Panc1 (cell line): ENCODE data around the gene CEP68. TPM values are rescaled to one million over a fixed set of nuclear protein-coding genes. Genes with fewer than 3 reads are reported as not detected.

ENCODE experiments used
- ATAC-seq: fragments of 200-7000 bp; cut with Tn5 transposase; 2 replicates; pipeline ENCODE4 v1.9.1; 2020; ENCODE audit warnings: mild to moderate bottlenecking, moderate library complexity
- BruUV-seq: library from RNA; stranded (reverse); fragments of 400-500 nt; replicated peaks from 2 replicates; lab custom pipeline; 2021; lab: Mats Ljungman, UMichigan
- CTCF ChIA-PET: fragments of 300-600 bp; sonication (Branson Sonifier 250); formaldehyde crosslinking; loops from one replicate; lab custom pipeline; 2022; ENCODE audit warnings: antibody characterized with exemption; lab: Charles Lee
- POLR2A ChIA-PET: fragments of 300-600 bp; sonication (Branson Sonifier 250); formaldehyde crosslinking; loops from one replicate; lab custom pipeline; 2022; ENCODE audit warnings: antibody characterized with exemption; lab: Charles Lee
- DNase-seq: peaks from one replicate; pipeline ENCODE4 v3.0.0-alpha.2; 2010; ENCODE audit warnings: low read depth, low spot score
- H3K27ac ChIP-seq: 2 replicates; pipeline ENCODE4 v1.5.1; 2011; ENCODE audit warnings: mild to moderate bottlenecking, low read length, inconsistent platforms
- H3K27me3 ChIP-seq: fragments of 200-500 bp; sonication (Bioruptor generic); 2 replicates; pipeline ENCODE4 v1.6.0; 2014; ENCODE audit warnings: low read length, inconsistent platforms; ENCODE audit not compliant: control insufficient read depth, insufficient read depth
- H3K36me3 ChIP-seq: fragments of 200-500 bp; sonication (Bioruptor generic); 2 replicates; pipeline ENCODE4 v1.5.1; 2014; ENCODE audit warnings: inconsistent platforms, mild to moderate bottlenecking, low read length, moderate library complexity; ENCODE audit not compliant: control insufficient read depth, insufficient read depth
- H3K4me1 ChIP-seq: 2 replicates; pipeline ENCODE4 v1.5.1; 2011; ENCODE audit warnings: inconsistent platforms, mild to moderate bottlenecking, low read length, moderate library complexity; ENCODE audit not compliant: control insufficient read depth, insufficient read depth
- H3K4me3 ChIP-seq, 2 experiments: 2 replicates each; pipeline ENCODE4 v1.5.1; 2011 to 2012; ENCODE audit warnings: low read depth in 2 of 2, low read length in 2 of 2, mild to moderate bottlenecking in 2 of 2, inconsistent platforms in 1 of 2, moderate library complexity in 1 of 2
- H3K9me3 ChIP-seq: fragments of 200-500 bp; sonication (Bioruptor generic); 2 replicates; pipeline ENCODE4 v1.5.1; 2014; ENCODE audit warnings: low read depth, mild to moderate bottlenecking, inconsistent platforms, low read length, moderate library complexity; ENCODE audit not compliant: control insufficient read depth, insufficient read depth
- POLR2AphosphoS5 ChIP-seq: IDR thresholded peaks from 2 replicates; pipeline ENCODE4 v1.6.1; 2012; ENCODE audit warnings: mild to moderate bottlenecking, low read depth, low read length, moderate library complexity
- SIN3A ChIP-seq: IDR thresholded peaks from 2 replicates; pipeline ENCODE4 v1.6.1; 2012; ENCODE audit warnings: low read depth, mild to moderate bottlenecking, low read length, moderate library complexity, borderline replicate concordance; ENCODE audit not compliant: insufficient read depth
- TCF7L2 ChIP-seq: IDR thresholded peaks from 2 replicates; pipeline ENCODE4 v1.6.1; 2011; ENCODE audit warnings: mild to moderate bottlenecking, low read depth, low read length, inconsistent platforms
- in situ Hi-C: cut with HindIII; loops from 2 replicates; pipeline ENCODE4 v1.10.0; 2016; ENCODE audit warnings: low sequenced_read_pairs, low pct_unique_long_range_greater_than_20kb
- intact Hi-C: fragments of 100-400 bp; cut with micrococcal nuclease; formaldehyde crosslinking; loops from one replicate; pipeline ENCODE4 v1.10.0; 2022; ENCODE audit not compliant: unreplicated experiment
- total RNA-seq: library from RNA; stranded (reverse); gene quantifications from one replicate; pipeline ENCODE4 v1.2.1, GENCODE V29; 2021; ENCODE audit not compliant: unreplicated experiment
- TF ChIP-seq, protein P1 (sequence below), 2 experiments: IDR thresholded peaks; 2 replicates each; pipeline ENCODE4 v1.6.1; 2011 to 2012; ENCODE audit warnings: low read depth in 2 of 2, control low read depth in 1 of 2, low read length in 1 of 2, mild to moderate bottlenecking in 1 of 2, moderate library complexity in 1 of 2; ENCODE audit not compliant: insufficient read depth in 1 of 2
- TF ChIP-seq, protein P2 (sequence below): fragments of 450-650 bp; IDR thresholded peaks from 2 replicates; pipeline ENCODE4 v1.5.1; 2017; ENCODE audit warnings: mild to moderate bottlenecking

CEP68 gene
- total RNA-seq, 1 experiment from 2014 or later = 13.3 TPM

- Histone ChIP-seq H3K9me3 (no peaks in the 10 kb centered on the region), H3K4me3 (no peak overlapping the region), H3K27ac (no peak overlapping the region), H3K36me3 (peaks cover 4% of the 10 kb centered on the region; the same call in 1 of the 2 replicates), H3K27me3 (no peaks in the 10 kb centered on the region), H3K4me1 (peaks cover 17% of the 10 kb centered on the region)
- BruUV-seq = no TSS peak
- ATAC-seq = no peak
- no peak for DNase-seq
- no peak for TF ChIP-seq SIN3A
- TF ChIP-seq, protein P1, sequence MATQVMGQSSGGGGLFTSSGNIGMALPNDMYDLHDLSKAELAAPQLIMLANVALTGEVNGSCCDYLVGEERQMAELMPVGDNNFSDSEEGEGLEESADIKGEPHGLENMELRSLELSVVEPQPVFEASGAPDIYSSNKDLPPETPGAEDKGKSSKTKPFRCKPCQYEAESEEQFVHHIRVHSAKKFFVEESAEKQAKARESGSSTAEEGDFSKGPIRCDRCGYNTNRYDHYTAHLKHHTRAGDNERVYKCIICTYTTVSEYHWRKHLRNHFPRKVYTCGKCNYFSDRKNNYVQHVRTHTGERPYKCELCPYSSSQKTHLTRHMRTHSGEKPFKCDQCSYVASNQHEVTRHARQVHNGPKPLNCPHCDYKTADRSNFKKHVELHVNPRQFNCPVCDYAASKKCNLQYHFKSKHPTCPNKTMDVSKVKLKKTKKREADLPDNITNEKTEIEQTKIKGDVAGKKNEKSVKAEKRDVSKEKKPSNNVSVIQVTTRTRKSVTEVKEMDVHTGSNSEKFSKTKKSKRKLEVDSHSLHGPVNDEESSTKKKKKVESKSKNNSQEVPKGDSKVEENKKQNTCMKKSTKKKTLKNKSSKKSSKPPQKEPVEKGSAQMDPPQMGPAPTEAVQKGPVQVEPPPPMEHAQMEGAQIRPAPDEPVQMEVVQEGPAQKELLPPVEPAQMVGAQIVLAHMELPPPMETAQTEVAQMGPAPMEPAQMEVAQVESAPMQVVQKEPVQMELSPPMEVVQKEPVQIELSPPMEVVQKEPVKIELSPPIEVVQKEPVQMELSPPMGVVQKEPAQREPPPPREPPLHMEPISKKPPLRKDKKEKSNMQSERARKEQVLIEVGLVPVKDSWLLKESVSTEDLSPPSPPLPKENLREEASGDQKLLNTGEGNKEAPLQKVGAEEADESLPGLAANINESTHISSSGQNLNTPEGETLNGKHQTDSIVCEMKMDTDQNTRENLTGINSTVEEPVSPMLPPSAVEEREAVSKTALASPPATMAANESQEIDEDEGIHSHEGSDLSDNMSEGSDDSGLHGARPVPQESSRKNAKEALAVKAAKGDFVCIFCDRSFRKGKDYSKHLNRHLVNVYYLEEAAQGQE (IDR thresholded peaks at IDR 0.05; ENCODE audit: insufficient read depth in 1 of 2, low read depth in 2 of 2, low read length in 1 of 2) = no peak
- TF ChIP-seq, protein P2, sequence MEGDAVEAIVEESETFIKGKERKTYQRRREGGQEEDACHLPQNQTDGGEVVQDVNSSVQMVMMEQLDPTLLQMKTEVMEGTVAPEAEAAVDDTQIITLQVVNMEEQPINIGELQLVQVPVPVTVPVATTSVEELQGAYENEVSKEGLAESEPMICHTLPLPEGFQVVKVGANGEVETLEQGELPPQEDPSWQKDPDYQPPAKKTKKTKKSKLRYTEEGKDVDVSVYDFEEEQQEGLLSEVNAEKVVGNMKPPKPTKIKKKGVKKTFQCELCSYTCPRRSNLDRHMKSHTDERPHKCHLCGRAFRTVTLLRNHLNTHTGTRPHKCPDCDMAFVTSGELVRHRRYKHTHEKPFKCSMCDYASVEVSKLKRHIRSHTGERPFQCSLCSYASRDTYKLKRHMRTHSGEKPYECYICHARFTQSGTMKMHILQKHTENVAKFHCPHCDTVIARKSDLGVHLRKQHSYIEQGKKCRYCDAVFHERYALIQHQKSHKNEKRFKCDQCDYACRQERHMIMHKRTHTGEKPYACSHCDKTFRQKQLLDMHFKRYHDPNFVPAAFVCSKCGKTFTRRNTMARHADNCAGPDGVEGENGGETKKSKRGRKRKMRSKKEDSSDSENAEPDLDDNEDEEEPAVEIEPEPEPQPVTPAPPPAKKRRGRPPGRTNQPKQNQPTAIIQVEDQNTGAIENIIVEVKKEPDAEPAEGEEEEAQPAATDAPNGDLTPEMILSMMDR = no peak
- in situ Hi-C loops = no loop called here
- ChIA-PET POLR2A (no interaction called here), CTCF (no interaction called here)
- intact Hi-C loops = loop anchor here (5.0 kb wide), 1 partner anchor 113 kb away; no protein-coding TSS in a partner anchor
These were observed 17.8 kb downstream of the CEP68 start for GRCh38 chr2:65073879-65074565.

GRCh38 chr2:65075176-65075575 is 19.0 kb downstream of the CEP68 start:
- H3K36me3 ChIP-seq = peaks cover 4% of the 10 kb centered on the region; the same call in 1 of the 2 replicates

More at GRCh38 chr2:65075176-65075575, 19.0 kb downstream of the CEP68 start:
- CTCF ChIA-PET = no interaction called here
- no TSS peak for BruUV-seq
- no peak overlapping the region for H3K27ac ChIP-seq
- no peaks in the 10 kb centered on the region for H3K27me3 ChIP-seq
- intact Hi-C loops = no loop called here
- POLR2A ChIA-PET = interaction anchor here (0.6 kb wide), 1 partner anchor 11 kb away, joined by 3 read pairs; no protein-coding TSS in a partner anchor
- no peak for DNase-seq
- peaks cover 14% of the 10 kb centered on the region for H3K4me1 ChIP-seq
- no peak for ATAC-seq
- in situ Hi-C loops = no loop called here
- TF ChIP-seq, protein P2 = no peak
- no peak for TF ChIP-seq TCF7L2
- TF ChIP-seq, protein P1 (IDR thresholded peaks at IDR 0.05; ENCODE audit: insufficient read depth in 1 of 2, low read depth in 2 of 2, low read length in 1 of 2) = no peak
- TF ChIP-seq POLR2AphosphoS5 = no peak
- no peak for TF ChIP-seq SIN3A
- H3K9me3 ChIP-seq = no peaks in the 10 kb centered on the region
- H3K4me3 ChIP-seq = no peak overlapping the region
